HG03558 (cell line): ENCODE measurements around the gene MBD4.

ENCODE experiments used
- ATAC-seq: cut with Tn5 transposase; IDR thresholded peaks from one replicate; pipeline ENCODE4 v1.9.1; 2021; ENCODE audit warnings: moderate number of reproducible peaks; ENCODE audit not compliant: unreplicated experiment; ENCODE audit errors: extremely low read depth

The MBD4 gene

GRCh38 chr3:129467932-129468331, 28.2 kb upstream of the MBD4 start:
- ATAC-seq = no peak

DNA sequence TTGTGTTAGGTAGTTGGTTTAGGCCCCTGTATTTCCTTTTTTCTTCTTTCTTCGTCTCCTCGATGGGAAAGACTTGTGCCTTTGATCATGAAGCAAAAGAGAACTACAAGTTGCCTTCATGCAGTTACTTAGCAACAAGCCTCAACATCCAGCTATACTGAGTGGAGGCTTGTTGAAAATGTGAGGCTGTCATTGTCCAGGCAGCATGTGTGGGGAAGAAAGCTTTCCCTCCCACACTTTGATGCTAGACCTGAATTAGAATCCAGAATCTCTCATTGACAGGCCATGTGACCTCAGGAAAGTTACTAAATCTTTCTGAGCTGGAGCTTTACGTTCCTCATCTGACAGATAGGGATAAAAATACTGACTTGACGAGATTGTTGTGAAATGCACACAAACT, 24.0 kb upstream of the MBD4 start:
- ATAC-seq = no peak

DNA sequence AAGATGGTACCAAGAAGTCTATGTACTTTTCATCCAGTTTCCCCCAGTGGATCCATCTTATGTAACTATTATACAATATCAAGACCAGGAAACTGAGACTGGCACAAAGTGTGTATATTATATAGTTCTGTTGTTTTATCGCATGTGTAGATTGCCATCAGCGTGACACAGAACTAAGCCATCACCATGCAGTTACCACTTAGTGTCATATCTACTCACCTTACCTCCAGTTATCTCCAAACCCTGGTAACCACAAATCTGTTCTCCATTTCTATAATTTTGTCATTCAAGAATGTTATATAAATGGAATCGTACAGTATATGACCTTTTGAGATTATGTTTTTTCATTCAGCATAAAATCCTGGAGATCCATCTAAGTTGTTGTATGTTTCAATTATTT, 23.3 kb upstream of the MBD4 start:
- no peak for ATAC-seq

GRCh38 chr3:129462361-129462968, 22.7 kb upstream of the MBD4 start:
- ATAC-seq = no peak

DNA sequence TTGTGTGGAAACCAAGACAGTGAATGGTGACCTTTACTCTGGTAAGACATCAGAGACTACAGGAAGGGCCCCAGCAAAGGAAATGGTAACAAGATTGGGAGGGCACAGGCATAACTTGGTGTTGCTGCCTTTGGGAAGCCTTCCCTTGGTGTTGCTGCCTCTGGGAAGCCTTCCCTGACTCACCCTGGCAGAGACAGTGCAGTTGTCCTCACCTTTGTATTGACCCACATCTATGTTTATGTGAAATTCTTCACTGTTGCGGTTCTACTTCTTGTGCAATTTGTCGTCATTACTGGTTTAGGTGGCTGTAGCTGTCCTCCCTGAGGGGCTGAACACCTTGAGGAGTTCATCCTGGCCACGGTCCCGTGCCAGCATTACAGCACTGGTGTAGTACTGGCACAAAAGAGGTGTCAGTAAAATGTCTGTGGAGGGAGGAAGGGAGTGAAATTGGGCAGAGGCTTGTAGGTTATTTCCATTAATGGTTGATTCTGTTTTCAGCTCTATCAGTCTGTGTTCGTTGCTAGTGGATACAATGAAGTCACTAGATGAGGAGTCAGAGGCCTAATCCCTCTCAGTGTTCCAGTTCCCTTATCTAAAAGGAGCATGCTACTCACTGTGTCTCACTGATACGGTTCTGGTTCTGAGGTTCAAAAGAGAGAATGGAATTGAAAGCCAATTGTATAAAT, 21.9 kb upstream of the MBD4 start:
- no peak for ATAC-seq

DNA sequence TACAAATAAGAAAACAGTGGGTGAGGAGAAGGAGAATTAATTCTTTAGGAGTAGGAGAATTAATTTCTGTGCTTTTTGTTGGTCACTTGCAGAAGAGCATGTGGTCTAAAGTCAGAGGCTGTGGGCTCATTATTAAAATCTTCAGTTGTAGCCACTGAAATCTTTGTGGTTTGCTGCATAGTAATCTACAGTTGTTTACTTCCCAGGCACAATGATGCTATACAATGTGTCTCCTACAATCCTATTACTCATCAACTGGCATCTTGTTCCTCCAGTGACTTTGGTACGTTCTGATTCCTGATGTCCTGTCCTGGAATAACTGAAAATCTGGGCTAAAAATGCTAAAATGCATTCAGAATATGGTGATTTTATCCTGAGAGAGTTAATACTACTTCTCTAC, 21.3 kb upstream of the MBD4 start:
- ATAC-seq = no peak

- ATAC-seq = no peak
These were observed 20.8 kb upstream of the MBD4 start for GRCh38 chr3:129460572-129460971.

GRCh38 chr3:129460155-129460554, 20.4 kb upstream of the MBD4 start:
- no peak for ATAC-seq

- ATAC-seq = no peak
These were observed 14.0 kb upstream of the MBD4 start for GRCh38 chr3:129453732-129454131.

DNA sequence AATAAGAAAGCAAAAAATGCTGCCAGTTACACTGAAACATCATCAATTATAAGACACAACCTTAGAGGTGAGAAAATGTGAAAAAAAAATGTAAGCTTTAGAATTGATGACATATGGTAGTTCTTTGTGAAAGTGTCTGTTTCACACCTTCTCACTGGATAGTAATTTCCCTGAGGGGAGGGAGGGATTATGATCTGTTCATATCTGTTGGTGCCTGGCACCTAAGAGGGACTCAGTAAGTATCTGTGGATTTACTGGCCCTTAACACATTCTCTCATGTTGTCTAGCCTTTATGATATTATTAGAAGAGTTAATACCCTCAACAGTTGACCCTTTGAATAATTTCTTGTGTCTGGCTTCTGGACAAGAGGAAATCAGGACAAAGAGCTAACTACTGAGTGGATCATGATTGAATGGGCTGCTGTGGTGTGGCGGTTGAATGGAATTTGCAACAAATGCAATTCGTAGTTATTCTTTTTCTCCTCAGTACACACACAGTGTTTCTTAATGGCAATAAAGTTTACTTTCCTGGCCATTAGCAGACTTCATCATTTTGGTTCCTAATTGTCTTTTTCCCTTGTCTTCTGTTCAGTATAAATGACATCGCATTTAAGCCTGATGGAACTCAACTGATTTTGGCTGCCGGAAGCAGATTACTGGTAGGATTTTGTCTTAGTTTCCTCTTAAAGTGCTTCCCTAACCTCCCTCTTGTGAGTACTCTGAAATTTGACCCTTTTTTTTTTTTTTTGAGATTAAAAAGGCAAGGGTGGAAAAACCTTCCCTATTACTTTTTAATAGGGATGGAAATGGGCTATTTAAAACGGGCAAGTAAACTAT, 9.7 kb upstream of the MBD4 start:
- ATAC-seq = no peak

GRCh38 chr3:129448186-129448895, 8.6 kb upstream of the MBD4 start:
- no peak for ATAC-seq

GRCh38 chr3:129446926-129447325, 7.2 kb upstream of the MBD4 start:
- no peak for ATAC-seq

GRCh38 chr3:129445471-129445870, 5.7 kb upstream of the MBD4 start:
- no peak for ATAC-seq

GRCh38 chr3:129442947-129443346, 3.2 kb upstream of the MBD4 start:
- ATAC-seq = no peak

DNA sequence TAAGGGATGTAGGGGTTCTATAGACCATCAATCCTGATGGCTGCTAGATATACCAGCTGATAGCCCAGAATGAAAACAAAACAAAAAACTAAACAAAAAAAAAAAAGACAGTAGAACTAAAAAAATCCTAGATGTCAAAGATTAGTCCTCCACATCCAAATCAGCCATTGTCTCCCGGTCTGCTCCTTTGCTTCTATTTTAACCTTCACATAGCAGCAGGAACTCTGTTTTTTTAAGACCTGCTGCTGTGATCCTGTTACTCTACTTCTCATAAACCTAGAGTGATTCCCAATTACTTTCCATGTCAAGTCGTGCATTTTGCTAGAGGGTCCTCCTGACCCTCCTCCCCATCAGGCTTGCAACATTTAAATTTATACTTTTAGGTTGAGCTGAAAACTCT, 2.7 kb upstream of the MBD4 start:
- no peak for ATAC-seq

GRCh38 chr3:129441782-129442181, 2.0 kb upstream of the MBD4 start:
- no peak for ATAC-seq

- ATAC-seq = no peak
These were observed 1.5 kb upstream of the MBD4 start for GRCh38 chr3:129441215-129441614.

DNA sequence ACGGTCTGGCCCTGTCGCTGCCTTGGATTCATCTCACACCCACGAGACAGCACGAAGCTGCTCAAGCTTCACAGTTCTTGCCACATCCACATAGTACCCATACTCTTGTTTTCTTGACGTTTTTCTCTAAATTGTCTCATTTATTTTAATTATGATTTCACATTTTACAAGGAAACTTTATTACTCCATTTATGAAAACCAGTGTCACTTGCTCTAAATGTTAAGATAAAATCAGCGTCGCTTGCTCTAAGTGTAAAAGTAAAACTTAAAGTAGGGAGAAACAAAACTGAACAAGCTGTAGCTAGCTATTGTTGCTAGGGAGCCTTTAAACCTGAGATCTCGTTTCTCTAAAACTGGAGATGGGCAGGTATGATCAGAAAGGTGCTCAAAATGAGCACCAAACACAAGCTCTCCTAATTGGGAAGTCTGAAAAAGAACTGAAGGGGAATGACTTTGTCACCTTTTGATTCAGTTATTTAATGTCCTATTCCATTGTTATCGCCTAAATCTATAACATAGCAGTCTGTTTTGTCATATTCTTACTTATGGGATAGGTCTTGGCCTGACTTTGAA, 956 bp upstream of the MBD4 start:
- ATAC-seq = no peak

- no peak for ATAC-seq
These were observed 427 bp downstream of the MBD4 start for GRCh38 chr3:129439226-129439816.

DNA sequence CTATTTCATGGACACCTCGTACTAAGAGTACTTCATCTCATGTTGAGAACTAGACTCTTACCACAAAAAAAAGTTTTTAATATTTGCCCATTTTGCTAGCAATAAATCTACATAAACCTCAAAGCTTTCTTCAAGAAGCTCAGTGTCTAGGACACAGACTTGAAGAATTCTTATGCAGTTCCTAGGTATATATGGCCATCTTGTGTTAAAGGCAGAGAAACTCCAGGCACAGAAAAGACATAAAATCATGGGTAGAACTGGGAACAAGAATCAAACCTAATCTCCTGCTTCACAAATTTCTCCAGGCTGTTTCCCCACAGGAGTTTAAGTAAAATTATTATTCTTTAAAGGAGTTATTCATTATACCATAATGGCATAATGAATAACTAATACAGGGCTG, 4.4 kb downstream of the MBD4 start:
- ATAC-seq = no peak
